Right lobe of liver (tissue), 4 donors: Measurements from ENCODE around the gene LPAR1.

Experiments used
- POLR2A ChIP-seq: fragments of 450-650 bp; IDR thresholded peaks from one replicate; pipeline ENCODE4 v1.6.1; 2017; ENCODE audit warnings: antibody characterized with exemption, mild to moderate bottlenecking
- TF ChIP-seq, protein P1 (sequence below), 4 donors: fragments of 200-600 bp in 3 of 4; fragments of 450-650 bp in 1 of 4; IDR thresholded peaks; one replicate each; pipeline versions ENCODE4 v1.5.1 to v1.8.0; 2016 to 2022; ENCODE audit warnings: antibody characterized with exemption in 4 of 4, mild to moderate bottlenecking in 2 of 4
- donor health status: DM: no; HTN: no; CAD: no.
- donor health status: DM: no; HTN: no; CAD: no.
- donor health status: DM: no; HTN: yes; CAD: no.

DNA sequence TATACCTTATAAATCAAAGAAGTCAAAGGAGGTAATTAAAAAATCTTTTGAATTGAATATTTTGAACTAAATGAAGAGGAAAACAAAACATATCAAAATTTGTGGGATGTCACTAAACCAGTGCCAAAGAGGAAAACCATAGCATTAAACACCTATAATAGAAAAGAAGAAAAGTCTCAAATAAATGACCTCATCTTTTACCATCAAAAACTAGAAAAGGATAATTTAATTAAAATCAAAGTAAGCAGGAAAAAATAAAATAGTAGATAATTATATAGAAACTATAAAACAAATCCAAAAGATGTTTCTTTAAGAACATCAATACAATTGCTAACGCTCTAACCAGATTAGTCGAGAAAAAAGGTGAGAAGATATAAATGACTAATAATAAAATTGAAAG is 47.8 kb downstream of the LPAR1 start:
- TF ChIP-seq, protein P1, sequence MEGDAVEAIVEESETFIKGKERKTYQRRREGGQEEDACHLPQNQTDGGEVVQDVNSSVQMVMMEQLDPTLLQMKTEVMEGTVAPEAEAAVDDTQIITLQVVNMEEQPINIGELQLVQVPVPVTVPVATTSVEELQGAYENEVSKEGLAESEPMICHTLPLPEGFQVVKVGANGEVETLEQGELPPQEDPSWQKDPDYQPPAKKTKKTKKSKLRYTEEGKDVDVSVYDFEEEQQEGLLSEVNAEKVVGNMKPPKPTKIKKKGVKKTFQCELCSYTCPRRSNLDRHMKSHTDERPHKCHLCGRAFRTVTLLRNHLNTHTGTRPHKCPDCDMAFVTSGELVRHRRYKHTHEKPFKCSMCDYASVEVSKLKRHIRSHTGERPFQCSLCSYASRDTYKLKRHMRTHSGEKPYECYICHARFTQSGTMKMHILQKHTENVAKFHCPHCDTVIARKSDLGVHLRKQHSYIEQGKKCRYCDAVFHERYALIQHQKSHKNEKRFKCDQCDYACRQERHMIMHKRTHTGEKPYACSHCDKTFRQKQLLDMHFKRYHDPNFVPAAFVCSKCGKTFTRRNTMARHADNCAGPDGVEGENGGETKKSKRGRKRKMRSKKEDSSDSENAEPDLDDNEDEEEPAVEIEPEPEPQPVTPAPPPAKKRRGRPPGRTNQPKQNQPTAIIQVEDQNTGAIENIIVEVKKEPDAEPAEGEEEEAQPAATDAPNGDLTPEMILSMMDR (IDR thresholded peaks at IDR 0.05) = no peak
- TF ChIP-seq POLR2A = no peak
